ENCODE results near the gene MRPS12. TPM values are rescaled to one million over a fixed set of nuclear protein-coding genes. Genes with fewer than 3 reads are reported as not detected.

The MRPS12 gene
- total and polyA plus RNA-seq, 9 of the 15 experiments (the other 6 are each of a cell fraction or from before 2014, with no cell fraction given): 8.1 to 174 (median 52.0) TPM

DNA sequence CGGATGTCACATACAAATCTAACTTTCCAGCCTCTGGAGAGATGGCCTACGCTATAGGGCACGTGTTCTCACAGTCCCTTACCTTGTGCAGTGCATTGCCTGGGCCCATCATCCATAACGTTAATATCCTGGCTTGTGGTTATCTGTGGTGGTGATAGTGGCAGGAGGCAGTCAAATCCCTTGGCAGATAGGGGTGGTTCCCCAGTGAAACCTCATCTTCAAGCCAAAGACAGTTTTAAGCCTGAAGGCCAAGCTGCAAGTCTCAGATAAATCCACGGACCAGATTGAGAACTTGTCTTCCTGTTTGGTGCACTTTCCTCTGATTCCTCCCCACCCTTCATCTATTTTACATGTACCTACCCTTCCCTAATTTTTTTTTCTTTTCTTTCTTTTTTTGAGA, 49.1 kb downstream of the MRPS12 start:
- intact Hi-C loops (cut with micrococcal nuclease): loop anchor here (5.0 kb wide), 1 partner anchor 52 kb away; the partner anchor contains the start of gene FBXO27
- in situ Hi-C loops (cut with MboI): no loop called here
- peak; percentile 77 for FAIRE-seq
- Histone ChIP-seq H3K27ac (ENCODE audit: extremely low read depth, low read depth, low read length) (no peak overlapping the region), H3K9ac (ENCODE audit: insufficient read depth in 1 of 2, low read depth in 2 of 2, low read length in 2 of 2) (no peak overlapping the region), H3K4me3 (no peak overlapping the region), H3K27me3 (ENCODE audit: control insufficient read depth in 2 of 2, insufficient read depth in 2 of 2, low read length in 2 of 2) (no peaks in the 10 kb centered on the region; a peak in 1 of 5 replicates), H4K20me1 (replicated peaks; ENCODE audit: control insufficient read depth, insufficient read depth, low read length) (no peaks in the 10 kb centered on the region), H2AFZ (ENCODE audit: low read depth, low read length) (no peak overlapping the region), H3K9me3 (replicated peaks; ENCODE audit: control insufficient read depth, insufficient read depth, low read depth, low read length) (peaks cover 6% of the 10 kb centered on the region; the same call in 1 of the 2 replicates), H3K9me1 (ENCODE audit: control insufficient read depth, insufficient read depth, low read length) (no peaks in the 10 kb centered on the region), H3K4me1 (replicated peaks in 1 of 2; ENCODE audit: control insufficient read depth in 2 of 2, insufficient read depth in 2 of 2, low read length in 2 of 2) (peaks cover 13 to 25% of the 10 kb centered on the region in 2 experiments; a peak in 4 of 5 replicates), H3K79me2 (ENCODE audit: control insufficient read depth, insufficient read depth, low read length) (peaks cover 7% of the 10 kb centered on the region), H3K36me3 (ENCODE audit: control insufficient read depth, insufficient read depth, low read length) (no peaks in the 10 kb centered on the region), H3K4me2 (ENCODE audit: insufficient read depth, low read length) (no peak overlapping the region)
- BruUV-seq (replicated peaks): no TSS peak
- DNase-seq (ENCODE audit: extremely low read depth in 1 of 4, low spot score in 3 of 4): peak in 1 of 4 experiments; percentile 61
- no peak for ATAC-seq
- WGBS (ENCODE audit: insufficient coverage, low coverage, missing lambda C conversion rate): 11% methylated on average over 5 of the region's 5 CpGs
- ChIA-PET CTCF (ENCODE audit: low intra/inter-chr PET ratio) (no interaction called here), POLR2A (interaction anchor here (0.6 kb wide), 1 partner anchor 598 kb away, joined by 4 read pairs; no protein-coding TSS in a partner anchor)
- TF ChIP-seq FOXK2 (conservative IDR thresholded peaks at IDR 0.05 in 1 of 2, IDR thresholded peaks at IDR 0.05 in 1 of 2; ENCODE audit: low read depth in 2 of 2): no peak
- peak; percentile 96 for TF ChIP-seq ZBTB5 (IDR thresholded peaks at IDR 0.05)
- TF ChIP-seq, protein P1, sequence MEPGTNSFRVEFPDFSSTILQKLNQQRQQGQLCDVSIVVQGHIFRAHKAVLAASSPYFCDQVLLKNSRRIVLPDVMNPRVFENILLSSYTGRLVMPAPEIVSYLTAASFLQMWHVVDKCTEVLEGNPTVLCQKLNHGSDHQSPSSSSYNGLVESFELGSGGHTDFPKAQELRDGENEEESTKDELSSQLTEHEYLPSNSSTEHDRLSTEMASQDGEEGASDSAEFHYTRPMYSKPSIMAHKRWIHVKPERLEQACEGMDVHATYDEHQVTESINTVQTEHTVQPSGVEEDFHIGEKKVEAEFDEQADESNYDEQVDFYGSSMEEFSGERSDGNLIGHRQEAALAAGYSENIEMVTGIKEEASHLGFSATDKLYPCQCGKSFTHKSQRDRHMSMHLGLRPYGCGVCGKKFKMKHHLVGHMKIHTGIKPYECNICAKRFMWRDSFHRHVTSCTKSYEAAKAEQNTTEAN (CRISPR knock-in tag; IDR thresholded peaks at IDR 0.05): no peak
- TF ChIP-seq CBFA2T2 (conservative IDR thresholded peaks at IDR 0.05): peak; percentile 77
- TF ChIP-seq NFIC (IDR thresholded peaks at IDR 0.05): peak; percentile 54; the same call in 1 of the 2 replicates
- TF ChIP-seq EP400 (IDR thresholded peaks at IDR 0.05): no peak
- TF ChIP-seq NKRF (IDR thresholded peaks at IDR 0.05; ENCODE audit: borderline replicate concordance): no peak
- TF ChIP-seq, protein P2, sequence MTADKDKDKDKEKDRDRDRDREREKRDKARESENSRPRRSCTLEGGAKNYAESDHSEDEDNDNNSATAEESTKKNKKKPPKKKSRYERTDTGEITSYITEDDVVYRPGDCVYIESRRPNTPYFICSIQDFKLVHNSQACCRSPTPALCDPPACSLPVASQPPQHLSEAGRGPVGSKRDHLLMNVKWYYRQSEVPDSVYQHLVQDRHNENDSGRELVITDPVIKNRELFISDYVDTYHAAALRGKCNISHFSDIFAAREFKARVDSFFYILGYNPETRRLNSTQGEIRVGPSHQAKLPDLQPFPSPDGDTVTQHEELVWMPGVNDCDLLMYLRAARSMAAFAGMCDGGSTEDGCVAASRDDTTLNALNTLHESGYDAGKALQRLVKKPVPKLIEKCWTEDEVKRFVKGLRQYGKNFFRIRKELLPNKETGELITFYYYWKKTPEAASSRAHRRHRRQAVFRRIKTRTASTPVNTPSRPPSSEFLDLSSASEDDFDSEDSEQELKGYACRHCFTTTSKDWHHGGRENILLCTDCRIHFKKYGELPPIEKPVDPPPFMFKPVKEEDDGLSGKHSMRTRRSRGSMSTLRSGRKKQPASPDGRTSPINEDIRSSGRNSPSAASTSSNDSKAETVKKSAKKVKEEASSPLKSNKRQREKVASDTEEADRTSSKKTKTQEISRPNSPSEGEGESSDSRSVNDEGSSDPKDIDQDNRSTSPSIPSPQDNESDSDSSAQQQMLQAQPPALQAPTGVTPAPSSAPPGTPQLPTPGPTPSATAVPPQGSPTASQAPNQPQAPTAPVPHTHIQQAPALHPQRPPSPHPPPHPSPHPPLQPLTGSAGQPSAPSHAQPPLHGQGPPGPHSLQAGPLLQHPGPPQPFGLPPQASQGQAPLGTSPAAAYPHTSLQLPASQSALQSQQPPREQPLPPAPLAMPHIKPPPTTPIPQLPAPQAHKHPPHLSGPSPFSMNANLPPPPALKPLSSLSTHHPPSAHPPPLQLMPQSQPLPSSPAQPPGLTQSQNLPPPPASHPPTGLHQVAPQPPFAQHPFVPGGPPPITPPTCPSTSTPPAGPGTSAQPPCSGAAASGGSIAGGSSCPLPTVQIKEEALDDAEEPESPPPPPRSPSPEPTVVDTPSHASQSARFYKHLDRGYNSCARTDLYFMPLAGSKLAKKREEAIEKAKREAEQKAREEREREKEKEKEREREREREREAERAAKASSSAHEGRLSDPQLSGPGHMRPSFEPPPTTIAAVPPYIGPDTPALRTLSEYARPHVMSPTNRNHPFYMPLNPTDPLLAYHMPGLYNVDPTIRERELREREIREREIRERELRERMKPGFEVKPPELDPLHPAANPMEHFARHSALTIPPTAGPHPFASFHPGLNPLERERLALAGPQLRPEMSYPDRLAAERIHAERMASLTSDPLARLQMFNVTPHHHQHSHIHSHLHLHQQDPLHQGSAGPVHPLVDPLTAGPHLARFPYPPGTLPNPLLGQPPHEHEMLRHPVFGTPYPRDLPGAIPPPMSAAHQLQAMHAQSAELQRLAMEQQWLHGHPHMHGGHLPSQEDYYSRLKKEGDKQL (CRISPR knock-in tag; IDR thresholded peaks at IDR 0.05; ENCODE audit: borderline replicate concordance): no peak
- peak; percentile 73; the same call in 1 of the 2 replicates for TF ChIP-seq MAX (CRISPR knock-in tag; IDR thresholded peaks at IDR 0.05)
- peak; percentile 59; the same call in 1 of the 2 replicates for TF ChIP-seq TEAD4 (IDR thresholded peaks at IDR 0.05; ENCODE audit: low read length)
- no peak for TF ChIP-seq TEAD4 (CRISPR knock-in tag; IDR thresholded peaks at IDR 0.05; ENCODE audit: borderline replicate concordance)
